ENCODE results near the gene PRKCQ.

Gene PRKCQ

DNA sequence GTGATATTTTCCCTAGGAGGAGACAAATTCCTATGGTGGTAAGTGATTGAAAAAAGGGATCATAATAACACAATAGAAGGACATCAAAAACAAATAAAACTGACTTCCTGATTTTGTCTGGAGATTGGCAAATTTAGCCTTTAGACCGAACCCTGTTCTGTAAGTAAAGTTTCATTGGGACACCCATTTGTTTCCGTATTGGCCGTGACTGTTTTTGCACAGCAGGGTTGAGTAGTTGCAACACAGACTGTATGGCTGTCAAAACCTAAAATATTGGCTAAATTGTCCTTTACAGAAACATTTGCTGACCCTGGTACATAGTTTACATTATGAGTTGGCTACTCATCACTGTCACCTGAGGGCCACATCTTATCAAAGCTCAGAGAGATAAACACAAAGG is 168.6 kb downstream of the PRKCQ start:
- in situ Hi-C loops (cut with MboI; ENCODE audit: low pct_unique_long_range_greater_than_20kb, low sequenced_read_pairs, unreplicated experiment) = loop anchor here (25.0 kb wide), 1 partner anchor 251 kb away; no protein-coding TSS in a partner anchor
- no peak for DNase-seq (ENCODE audit: low spot score)
- TF ChIP-seq, protein P1, sequence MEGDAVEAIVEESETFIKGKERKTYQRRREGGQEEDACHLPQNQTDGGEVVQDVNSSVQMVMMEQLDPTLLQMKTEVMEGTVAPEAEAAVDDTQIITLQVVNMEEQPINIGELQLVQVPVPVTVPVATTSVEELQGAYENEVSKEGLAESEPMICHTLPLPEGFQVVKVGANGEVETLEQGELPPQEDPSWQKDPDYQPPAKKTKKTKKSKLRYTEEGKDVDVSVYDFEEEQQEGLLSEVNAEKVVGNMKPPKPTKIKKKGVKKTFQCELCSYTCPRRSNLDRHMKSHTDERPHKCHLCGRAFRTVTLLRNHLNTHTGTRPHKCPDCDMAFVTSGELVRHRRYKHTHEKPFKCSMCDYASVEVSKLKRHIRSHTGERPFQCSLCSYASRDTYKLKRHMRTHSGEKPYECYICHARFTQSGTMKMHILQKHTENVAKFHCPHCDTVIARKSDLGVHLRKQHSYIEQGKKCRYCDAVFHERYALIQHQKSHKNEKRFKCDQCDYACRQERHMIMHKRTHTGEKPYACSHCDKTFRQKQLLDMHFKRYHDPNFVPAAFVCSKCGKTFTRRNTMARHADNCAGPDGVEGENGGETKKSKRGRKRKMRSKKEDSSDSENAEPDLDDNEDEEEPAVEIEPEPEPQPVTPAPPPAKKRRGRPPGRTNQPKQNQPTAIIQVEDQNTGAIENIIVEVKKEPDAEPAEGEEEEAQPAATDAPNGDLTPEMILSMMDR (IDR thresholded peaks at IDR 0.05; ENCODE audit: extremely low read depth, insufficient read depth, missing control alignments) = no peak

DNA sequence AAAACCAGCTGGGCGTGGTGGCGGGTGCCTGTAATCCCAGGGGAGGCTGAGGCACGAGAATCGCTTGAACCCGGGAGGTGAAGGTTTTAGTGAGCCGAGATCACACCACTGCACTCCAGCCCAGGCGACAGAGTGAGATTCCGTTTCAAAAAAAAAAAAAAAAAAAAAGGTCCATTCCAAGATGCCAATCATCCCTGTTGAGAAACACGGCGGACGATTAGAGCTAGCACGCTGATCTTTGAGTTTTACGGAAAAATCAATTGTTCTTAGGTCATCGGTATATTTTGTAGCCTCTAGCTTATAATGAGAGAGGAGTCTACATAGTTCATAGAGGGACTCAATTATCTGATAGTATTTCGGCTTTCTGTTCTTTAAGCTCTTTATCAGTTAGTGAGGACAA is 169.2 kb downstream of the PRKCQ start:
- TF ChIP-seq, protein P1 (IDR thresholded peaks at IDR 0.05; ENCODE audit: extremely low read depth, insufficient read depth, missing control alignments) = no peak
- in situ Hi-C loops (cut with MboI; ENCODE audit: low pct_unique_long_range_greater_than_20kb, low sequenced_read_pairs, unreplicated experiment) = loop anchor here (25.0 kb wide), 1 partner anchor 251 kb away; no protein-coding TSS in a partner anchor
- DNase-seq (ENCODE audit: low spot score) = no peak

DNA sequence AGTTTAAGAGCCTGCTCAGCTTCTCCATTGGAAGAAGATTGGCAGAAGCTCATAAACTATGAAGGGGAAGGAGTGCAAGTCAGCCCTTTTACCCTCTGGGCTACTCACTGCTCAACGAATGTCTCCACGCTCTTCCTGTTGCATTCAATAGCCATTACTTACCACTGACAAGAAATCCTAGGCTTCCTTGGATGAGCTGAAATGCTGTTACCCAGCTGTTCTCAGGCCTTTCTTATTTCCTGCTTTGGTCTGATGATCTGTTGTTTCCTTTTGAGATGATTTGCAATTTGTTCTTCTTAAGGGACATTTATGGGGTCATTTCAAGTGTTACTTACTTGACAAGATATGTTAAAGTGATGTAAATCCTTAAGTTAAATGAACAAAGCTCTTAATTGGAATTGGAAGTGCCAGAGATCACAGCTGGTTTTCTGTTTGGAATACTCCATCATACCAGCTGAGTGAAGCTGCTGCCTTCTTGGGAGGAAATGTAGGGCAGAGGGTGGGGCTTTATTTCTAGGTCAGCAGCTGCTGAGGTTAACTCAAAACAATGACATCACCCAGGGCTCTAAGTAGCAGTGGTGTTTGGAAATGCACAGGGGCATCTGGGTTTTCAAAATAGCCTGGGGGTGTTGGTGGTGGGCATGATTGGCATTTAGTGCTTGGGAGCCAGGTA is 170.0 kb downstream of the PRKCQ start:
- DNase-seq (ENCODE audit: low spot score) = no peak
- in situ Hi-C loops (cut with MboI; ENCODE audit: low pct_unique_long_range_greater_than_20kb, low sequenced_read_pairs, unreplicated experiment) = loop anchor here (25.0 kb wide), 1 partner anchor 252 kb away; no protein-coding TSS in a partner anchor

DNA sequence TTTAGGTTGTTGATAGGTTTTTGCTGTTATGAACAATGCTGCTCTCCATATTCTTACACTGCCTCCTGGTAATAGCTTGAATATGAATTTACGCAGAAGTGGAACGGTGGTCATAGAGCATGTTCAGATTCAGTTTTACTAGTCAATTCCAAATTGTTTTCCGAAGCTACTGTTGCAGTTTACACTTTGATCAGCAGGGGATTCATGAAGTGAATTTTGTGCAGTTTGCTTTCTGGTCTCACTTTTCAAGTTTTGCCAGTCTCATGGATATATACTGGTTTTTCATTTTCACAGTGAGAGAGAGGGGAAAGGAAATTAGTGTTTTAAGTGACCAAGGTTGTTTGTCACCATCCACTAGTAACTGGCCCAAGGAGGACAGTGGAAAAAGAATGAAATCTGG is 171.3 kb downstream of the PRKCQ start:
- TF ChIP-seq, protein P1 (IDR thresholded peaks at IDR 0.05; ENCODE audit: extremely low read depth, insufficient read depth, missing control alignments) = no peak

More for the DNA sequence above, 170.0 kb downstream of the PRKCQ start:
- TF ChIP-seq, protein P1 (IDR thresholded peaks at IDR 0.05; ENCODE audit: extremely low read depth, insufficient read depth, missing control alignments) = no peak

DNA sequence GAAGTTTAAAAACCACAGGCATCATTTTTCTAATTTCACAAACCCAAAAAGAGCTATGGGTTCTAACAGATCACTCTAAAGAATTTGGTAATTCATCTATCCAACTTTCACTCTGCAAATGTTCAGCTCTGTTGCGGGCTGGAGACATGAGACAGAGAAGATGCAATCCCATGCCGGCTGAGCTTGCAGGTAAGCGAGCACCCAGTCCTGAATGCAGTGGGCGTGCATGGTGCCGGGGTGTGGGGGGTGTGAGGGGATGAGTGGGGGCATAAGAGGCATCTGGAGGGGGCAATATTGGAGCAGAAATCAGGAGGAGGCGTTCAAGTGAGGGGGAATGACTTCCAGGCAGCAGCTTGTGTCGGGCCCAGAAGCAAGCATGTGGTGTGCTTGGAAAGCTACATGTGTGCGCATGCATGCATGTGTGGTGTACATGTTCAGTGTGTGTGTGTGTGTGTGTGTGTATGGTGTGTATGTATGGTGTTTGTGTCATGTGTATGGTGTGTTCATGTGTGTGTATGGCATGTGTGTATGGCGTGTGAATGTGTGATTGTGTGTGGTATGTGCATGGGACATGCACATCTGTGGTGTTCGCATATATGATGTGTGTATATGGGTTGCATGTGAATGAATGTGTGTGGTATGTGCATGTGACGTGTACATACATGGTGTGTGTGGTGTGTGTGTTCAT is 172.9 kb downstream of the PRKCQ start:
- TF ChIP-seq, protein P1 (IDR thresholded peaks at IDR 0.05; ENCODE audit: extremely low read depth, insufficient read depth, missing control alignments) = no peak
- in situ Hi-C loops (cut with MboI; ENCODE audit: low pct_unique_long_range_greater_than_20kb, low sequenced_read_pairs, unreplicated experiment) = loop anchor here (25.0 kb wide), 1 partner anchor 255 kb away; no protein-coding TSS in a partner anchor
- DNase-seq (ENCODE audit: low spot score) = no peak

More for the DNA sequence above, 171.3 kb downstream of the PRKCQ start:
- DNase-seq (ENCODE audit: low spot score) = no peak
- in situ Hi-C loops (cut with MboI; ENCODE audit: low pct_unique_long_range_greater_than_20kb, low sequenced_read_pairs, unreplicated experiment) = loop anchor here (25.0 kb wide), 1 partner anchor 254 kb away; no protein-coding TSS in a partner anchor

DNA sequence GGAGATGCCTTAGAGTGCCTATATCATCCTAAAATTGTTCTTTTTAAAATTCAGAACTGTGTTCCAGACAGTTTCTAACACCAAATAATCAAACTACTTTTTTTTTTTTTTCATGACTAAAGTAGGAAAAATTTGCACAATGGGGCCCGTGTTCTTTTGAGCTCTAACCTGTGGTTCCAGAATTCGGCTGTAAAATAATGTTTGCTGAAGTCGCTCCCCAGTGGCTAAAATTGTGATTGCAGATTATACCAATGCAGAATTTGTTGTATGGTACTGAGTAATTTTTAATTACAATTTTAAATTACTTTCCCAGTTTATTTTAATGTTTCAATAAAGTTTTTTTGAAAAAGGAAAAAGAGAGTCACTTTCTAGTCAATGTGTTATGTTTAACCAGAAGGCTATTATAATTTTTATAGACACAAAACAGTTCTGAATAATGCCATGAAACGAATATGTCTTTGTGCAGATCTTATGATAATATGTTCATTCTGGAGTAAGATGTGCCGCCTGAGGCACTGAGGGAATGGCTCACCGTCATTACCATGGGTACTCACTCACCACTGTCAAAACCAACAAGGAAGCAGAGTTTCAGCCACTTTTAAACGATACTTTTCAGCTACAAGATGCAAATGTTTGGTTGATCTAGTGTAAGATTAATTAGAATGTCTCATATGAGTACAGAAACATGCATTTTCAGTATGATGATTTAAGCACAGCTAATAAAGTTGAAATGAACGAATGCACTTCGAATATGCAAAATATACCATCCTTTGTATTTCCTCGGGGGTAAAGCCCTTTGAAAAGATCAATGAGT is 173.6 kb downstream of the PRKCQ start:
- in situ Hi-C loops (cut with MboI; ENCODE audit: low pct_unique_long_range_greater_than_20kb, low sequenced_read_pairs, unreplicated experiment) = loop anchor here (25.0 kb wide), 1 partner anchor 256 kb away; no protein-coding TSS in a partner anchor
- DNase-seq (ENCODE audit: low spot score) = peak; percentile 42
- TF ChIP-seq, protein P1 (IDR thresholded peaks at IDR 0.05; ENCODE audit: extremely low read depth, insufficient read depth, missing control alignments) = peak; percentile 39
